Naive thymus-derived CD8-positive, alpha-beta T cell (primary cell): ENCODE results near the gene KATNB1. TPM values are rescaled to one million over a fixed set of nuclear protein-coding genes. Genes with fewer than 3 reads are reported as not detected.
"Not testable (repeated sequence)": the region's sequence is repeated elsewhere in the genome, so short reads cannot be mapped to it uniquely, and the experiment has no call there.

Source experiments
- ATAC-seq, 2 donors: fragments of 150-1000 bp; cut with Tn5 transposase in 1 of 2; sonication (Bioruptor Pico), chemical (Tn5 transposase) in 1 of 2; 1 replicate in 1 of 2; 2 replicates in 1 of 2; pipeline ENCODE4 v1.10.0; 2021; ENCODE audit warnings: mild to moderate bottlenecking in 2 of 2, moderate library complexity in 2 of 2
- POLR2A ChIA-PET: fragments of 350-600 bp; sonication (Branson Sonifier 250); formaldehyde crosslinking; loops from one replicate; lab custom pipeline; 2021; ENCODE audit warnings: antibody characterized with exemption; lab: Charles Lee
- DNase-seq, 10 donors: peaks; one replicate each; pipeline versions ENCODE4 v3.0.0 to v3.0.0-alpha.2; 2020 to 2022
- H3K27ac Mint-ChIP-seq, 10 donors: one replicate each; pipeline ENCODE4 v1.8.0; 2020 to 2022; ENCODE audit warnings: mild to moderate bottlenecking in 10 of 10, mixed read lengths in 10 of 10, moderate library complexity in 4 of 10, inconsistent platforms in 1 of 10
- H3K27me3 Mint-ChIP-seq, 5 donors: one replicate each; pipeline ENCODE4 v1.8.0; 2021 to 2022; ENCODE audit warnings: mixed read lengths in 5 of 5
- H3K36me3 Mint-ChIP-seq, 3 donors: one replicate each; pipeline ENCODE4 v1.8.0; 2020 to 2022; ENCODE audit warnings: mixed read lengths in 3 of 3, mild to moderate bottlenecking in 2 of 3, inconsistent platforms in 1 of 3
- H3K4me1 Mint-ChIP-seq, 4 donors: one replicate each; pipeline ENCODE4 v1.8.0; 2021 to 2022; ENCODE audit warnings: mixed read lengths in 4 of 4
- H3K4me3 Mint-ChIP-seq, 10 donors: one replicate each; pipeline ENCODE4 v1.8.0; 2020 to 2022; ENCODE audit warnings: mild to moderate bottlenecking in 10 of 10, mixed read lengths in 10 of 10, moderate library complexity in 6 of 10, inconsistent platforms in 1 of 10
- H3K9me3 Mint-ChIP-seq, 9 donors: one replicate each; pipeline ENCODE4 v1.8.0; 2020 to 2022; ENCODE audit warnings: mixed read lengths in 9 of 9, mild to moderate bottlenecking in 3 of 9, inconsistent platforms in 1 of 9, moderate library complexity in 1 of 9
- polyA plus RNA-seq, 3 donors: library from polyadenylated mRNA; unstranded; fragments of 300-500 nt; fragmentation: Illumina TruSeq; gene quantifications; one replicate each; pipeline ENCODE4 v1.2.3, GENCODE V29; 2021
- total RNA-seq, 8 experiments: library from RNA in 2 of 8; stranded (reverse) in 2 of 8; gene quantifications; one replicate each; pipeline ENCODE4 v1.2.3 and lab custom pipeline; 2021 to 2026

KATNB1 gene
- total and polyA plus RNA-seq, 5 experiments from 2014 or later, result 16.3 to 28.6 (median 26.1) TPM

- peaks cover 0 to 35% (median 4%) of the 10 kb centered on the region in 3 donors for H3K36me3 Mint-ChIP-seq
Measured at GRCh38 chr16:57741660-57742191, 6.2 kb downstream of the KATNB1 start.

GRCh38 chr16:57742543-57742942, 7.0 kb downstream of the KATNB1 start:
- Mint-ChIP-seq H3K9me3 (no peaks in the 10 kb centered on the region), H3K4me1 (peaks cover 0 to 8% (median 2%) of the 10 kb centered on the region in 4 donors), H3K36me3 (peaks cover 0 to 38% (median 4%) of the 10 kb centered on the region in 3 donors), H3K27ac (no peak overlapping the region), H3K4me3 (no peak overlapping the region), H3K27me3 (no peaks in the 10 kb centered on the region)
- ATAC-seq (no peak), DNase-seq (no peak)
- POLR2A ChIA-PET, result interaction anchor here (0.5 kb wide), 1 partner anchor 371 kb away, joined by 4 read pairs; no protein-coding TSS in a partner anchor

More at GRCh38 chr16:57741660-57742191, 6.2 kb downstream of the KATNB1 start:
- H3K27me3 Mint-ChIP-seq, result no peaks in the 10 kb centered on the region
- POLR2A ChIA-PET, result no interaction called here
- no peak overlapping the region for H3K4me3 Mint-ChIP-seq
- H3K9me3 Mint-ChIP-seq, result no peaks in the 10 kb centered on the region
- H3K4me1 Mint-ChIP-seq, result peaks cover 2 to 16% (median 7%) of the 10 kb centered on the region in 4 donors
- no peak for ATAC-seq
- DNase-seq, result no peak
- H3K27ac Mint-ChIP-seq, result no peak overlapping the region

DNA sequence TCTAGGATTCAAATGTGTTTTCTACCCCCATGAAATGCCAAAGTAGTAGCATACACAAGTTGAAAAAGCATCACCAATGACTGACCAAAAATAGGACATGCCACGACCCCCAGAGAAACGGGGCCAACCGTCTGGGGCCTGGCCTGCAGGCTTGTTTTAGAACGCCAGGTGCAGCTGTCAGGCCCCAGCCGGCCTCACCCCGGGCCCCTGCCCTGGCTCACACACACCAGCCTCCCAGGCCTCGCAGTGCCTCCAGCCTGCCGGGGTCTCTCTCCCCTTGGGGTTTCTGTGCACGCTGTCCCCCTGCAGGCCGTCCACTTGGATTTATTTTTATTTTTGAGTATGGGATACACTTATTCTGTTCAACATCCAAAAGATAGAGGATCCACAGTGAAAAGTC, 7.9 kb downstream of the KATNB1 start:
- Mint-ChIP-seq H3K9me3 (no peaks in the 10 kb centered on the region), H3K4me3 (no peak overlapping the region), H3K27ac (no peak overlapping the region), H3K4me1 (peaks cover 0 to 2% (median under 1%) of the 10 kb centered on the region in 4 donors), H3K27me3 (no peaks in the 10 kb centered on the region), H3K36me3 (peaks cover 0 to 38% (median 4%) of the 10 kb centered on the region in 3 donors)
- ATAC-seq, result no peak
- no peak for DNase-seq
- POLR2A ChIA-PET, result no interaction called here

DNA sequence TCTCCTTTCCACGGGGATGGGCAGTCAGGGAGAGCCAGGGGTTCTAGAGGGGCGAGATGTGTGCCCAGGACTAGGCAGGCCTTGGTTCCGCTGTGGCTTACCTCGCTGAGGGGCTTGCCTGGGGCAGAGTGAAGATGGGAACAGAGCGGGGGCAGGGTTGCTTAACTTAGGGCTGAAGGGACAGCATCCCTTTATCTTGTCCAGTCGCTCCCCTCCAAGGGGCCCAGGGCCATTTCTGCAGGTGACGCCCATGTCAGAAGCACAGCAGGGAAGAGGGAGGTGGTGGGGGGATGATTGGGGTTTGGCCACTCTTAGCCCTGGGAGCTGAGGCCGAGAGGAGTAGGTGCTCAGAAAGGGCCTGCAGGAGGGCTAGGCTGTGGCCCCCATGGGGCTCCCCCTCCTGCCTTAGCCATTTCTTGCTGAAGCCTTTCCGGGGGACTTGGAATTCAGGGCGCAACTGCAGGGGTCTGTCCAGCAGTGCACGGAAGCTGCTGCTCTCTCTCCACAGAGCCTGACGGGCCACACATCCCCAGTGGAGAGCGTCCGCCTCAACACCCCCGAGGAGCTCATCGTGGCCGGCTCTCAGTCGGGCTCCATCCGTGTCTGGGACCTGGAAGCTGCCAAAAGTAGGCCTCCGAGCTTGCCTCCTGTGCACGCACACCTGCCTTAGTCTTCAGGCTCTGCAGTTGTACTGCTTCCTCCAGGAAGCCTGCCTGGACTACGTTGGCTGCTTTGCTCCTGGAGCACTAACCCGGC, 8.5 kb downstream of the KATNB1 start:
- Mint-ChIP-seq H3K4me3 (no peak overlapping the region), H3K27me3 (no peaks in the 10 kb centered on the region), H3K9me3 (no peaks in the 10 kb centered on the region), H3K4me1 (peaks cover 0 to 2% (median 0%) of the 10 kb centered on the region in 4 donors), H3K36me3 (peaks cover 0 to 41% (median 4%) of the 10 kb centered on the region in 3 donors), H3K27ac (no peak overlapping the region)
- DNase-seq (no peak), ATAC-seq (no peak)
- POLR2A ChIA-PET, result no interaction called here

DNA sequence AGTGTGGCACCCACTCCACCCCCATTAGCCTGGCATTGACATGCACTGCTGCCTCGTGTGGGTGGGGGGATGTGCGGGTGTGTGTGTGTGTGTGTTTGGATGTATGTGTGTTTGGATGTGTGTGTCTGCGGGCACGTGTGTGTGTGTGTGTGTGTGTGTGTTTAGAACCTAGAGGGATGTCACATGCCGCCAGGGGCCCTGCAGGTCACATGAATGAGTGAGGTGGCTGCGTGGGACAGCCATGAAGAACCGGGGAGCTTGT, 9.0 kb downstream of the KATNB1 start:
- Mint-ChIP-seq H3K4me3 (no peak overlapping the region), H3K4me1 (peaks cover 0 to 2% (median 0%) of the 10 kb centered on the region in 4 donors), H3K27me3 (no peaks in the 10 kb centered on the region), H3K36me3 (peaks cover 0 to 42% (median 4%) of the 10 kb centered on the region in 3 donors), H3K9me3 (no peaks in the 10 kb centered on the region), H3K27ac (no peak overlapping the region)
- ATAC-seq (no peak), DNase-seq (no peak)
- POLR2A ChIA-PET, result no interaction called here

DNA sequence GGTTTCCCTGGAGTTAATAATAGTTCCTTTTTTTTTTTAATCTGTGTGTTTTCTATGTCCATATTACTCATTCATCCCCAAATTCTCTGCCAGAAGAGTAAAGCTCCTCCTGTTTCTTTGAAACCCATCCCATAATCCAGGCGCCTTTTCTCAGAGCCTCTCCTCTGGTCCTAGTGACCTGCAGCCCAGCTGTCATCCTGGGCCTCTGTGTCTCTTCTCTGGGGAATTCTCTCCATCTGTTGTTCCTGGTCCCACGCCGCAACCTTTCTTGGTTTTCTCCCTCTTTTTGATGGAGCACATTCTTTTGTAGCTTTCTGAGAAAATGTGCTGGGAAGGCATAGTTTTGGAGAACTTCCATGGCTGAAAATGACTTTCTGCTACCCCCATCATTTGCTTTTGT, 10.2 kb downstream of the KATNB1 start:
- peaks cover 0 to 43% (median 4%) of the 10 kb centered on the region in 3 donors for H3K36me3 Mint-ChIP-seq
- no peaks in the 10 kb centered on the region for H3K27me3 Mint-ChIP-seq
- no peak for ATAC-seq
- POLR2A ChIA-PET, result no interaction called here
- no peak for DNase-seq
- no peaks in the 10 kb centered on the region for H3K9me3 Mint-ChIP-seq
- H3K4me3 Mint-ChIP-seq, result no peak overlapping the region
- H3K27ac Mint-ChIP-seq, result no peak overlapping the region
- peaks cover 0 to 5% (median under 1%) of the 10 kb centered on the region in 4 donors for H3K4me1 Mint-ChIP-seq

GRCh38 chr16:57746316-57746715, 10.7 kb downstream of the KATNB1 start:
- ATAC-seq, H3K27ac Mint-ChIP-seq, H3K27me3 Mint-ChIP-seq, H3K9me3 Mint-ChIP-seq, H3K4me1 Mint-ChIP-seq, DNase-seq, H3K4me3 Mint-ChIP-seq, POLR2A ChIA-PET: not testable (repeated sequence)
- H3K36me3 Mint-ChIP-seq, result peaks cover 0 to 46% (median 6%) of the 10 kb centered on the region in 3 donors

DNA sequence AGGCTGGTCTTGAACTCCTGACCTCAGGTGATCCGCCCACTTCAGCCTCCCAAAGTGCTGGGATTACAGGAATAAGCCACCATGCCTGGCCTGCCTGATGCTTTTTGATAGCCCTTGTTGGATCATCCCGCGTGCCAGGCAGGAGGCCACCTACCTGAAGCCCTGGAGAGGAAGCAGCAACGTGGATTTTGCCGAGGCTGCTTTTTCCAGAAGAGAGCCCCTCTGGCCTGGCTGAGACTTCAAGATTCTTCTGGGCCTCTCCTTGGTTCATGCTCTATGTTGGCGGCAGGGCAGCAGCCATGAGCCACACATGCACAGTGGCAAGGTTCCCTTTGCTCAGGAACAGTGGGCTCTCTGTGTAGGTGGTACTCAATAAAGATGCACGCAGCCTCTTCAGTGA, 11.5 kb downstream of the KATNB1 start:
- H3K9me3 Mint-ChIP-seq, result no peaks in the 10 kb centered on the region
- DNase-seq (no peak), ATAC-seq (no peak)
- H3K4me1 Mint-ChIP-seq, result peaks cover 0 to 5% (median 2%) of the 10 kb centered on the region in 4 donors
- H3K27ac Mint-ChIP-seq, result no peak overlapping the region
- no peaks in the 10 kb centered on the region for H3K27me3 Mint-ChIP-seq
- H3K4me3 Mint-ChIP-seq, result no peak overlapping the region
- POLR2A ChIA-PET, result no interaction called here
- peaks cover 0 to 47% (median 6%) of the 10 kb centered on the region in 3 donors for H3K36me3 Mint-ChIP-seq

- DNase-seq, result no peak
- no peak for ATAC-seq
- peaks cover 0 to 5% (median 2%) of the 10 kb centered on the region in 4 donors for H3K4me1 Mint-ChIP-seq
- no peak overlapping the region for H3K27ac Mint-ChIP-seq
- no peaks in the 10 kb centered on the region for H3K9me3 Mint-ChIP-seq
- H3K4me3 Mint-ChIP-seq, result no peak overlapping the region
- no peaks in the 10 kb centered on the region for H3K27me3 Mint-ChIP-seq
- peaks cover 0 to 47% (median 4%) of the 10 kb centered on the region in 3 donors for H3K36me3 Mint-ChIP-seq
- POLR2A ChIA-PET, result no interaction called here
Measured at GRCh38 chr16:57747496-57747895, 11.9 kb downstream of the KATNB1 start.

- H3K4me3 Mint-ChIP-seq, result no peak overlapping the region
- POLR2A ChIA-PET, result no interaction called here
- no peak for DNase-seq
- peaks cover 0 to 42% (median 4%) of the 10 kb centered on the region in 3 donors for H3K36me3 Mint-ChIP-seq
- H3K27me3 Mint-ChIP-seq, result no peaks in the 10 kb centered on the region
- no peak for ATAC-seq
- no peaks in the 10 kb centered on the region for H3K9me3 Mint-ChIP-seq
- peaks cover 0 to 5% (median 2%) of the 10 kb centered on the region in 4 donors for H3K4me1 Mint-ChIP-seq
- H3K27ac Mint-ChIP-seq, result no peak overlapping the region
Measured at GRCh38 chr16:57747996-57748395, 12.4 kb downstream of the KATNB1 start.

GRCh38 chr16:57748596-57748995, 13.0 kb downstream of the KATNB1 start:
- peaks cover 0 to 5% (median 2%) of the 10 kb centered on the region in 4 donors for H3K4me1 Mint-ChIP-seq
- no peaks in the 10 kb centered on the region for H3K9me3 Mint-ChIP-seq
- POLR2A ChIA-PET, result no interaction called here
- DNase-seq, result no peak
- ATAC-seq, result no peak
- H3K4me3 Mint-ChIP-seq, result no peak overlapping the region
- peaks cover 0 to 38% (median 4%) of the 10 kb centered on the region in 3 donors for H3K36me3 Mint-ChIP-seq
- H3K27ac Mint-ChIP-seq, result no peak overlapping the region
- H3K27me3 Mint-ChIP-seq, result no peaks in the 10 kb centered on the region

DNA sequence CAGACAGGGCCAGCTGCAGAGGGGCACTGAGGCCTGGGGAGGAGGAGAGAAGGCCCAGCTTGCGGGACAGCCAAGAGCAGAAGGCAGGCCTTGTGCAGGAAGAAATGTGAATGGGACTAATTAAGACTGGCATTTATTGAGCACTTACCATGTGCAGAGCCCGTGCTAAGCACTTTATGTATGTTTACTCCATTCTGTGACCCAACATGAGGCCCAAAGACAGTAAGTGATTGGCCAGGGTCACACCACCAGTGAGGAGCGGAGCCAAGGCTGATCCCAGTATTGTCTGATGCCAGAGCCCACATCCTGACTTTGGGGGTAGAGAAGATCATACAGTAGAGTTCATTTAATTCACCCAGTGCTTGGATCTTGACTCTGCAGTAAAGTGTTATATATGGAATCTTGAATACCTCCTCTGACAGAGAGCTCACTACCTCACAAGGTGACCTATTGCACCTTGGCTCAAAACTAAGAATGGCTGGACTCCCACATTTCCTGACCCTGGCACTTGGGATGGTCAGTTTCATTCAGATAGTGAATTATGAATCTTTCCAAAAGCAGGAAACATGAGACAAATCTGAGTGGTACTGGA, 13.6 kb downstream of the KATNB1 start:
- Mint-ChIP-seq H3K4me3 (no peak overlapping the region), H3K27me3 (no peaks in the 10 kb centered on the region), H3K36me3 (peaks cover 0 to 32% (median 4%) of the 10 kb centered on the region in 3 donors), H3K9me3 (no peaks in the 10 kb centered on the region), H3K27ac (no peak overlapping the region), H3K4me1 (peaks cover 0 to 7% (median 2%) of the 10 kb centered on the region in 4 donors)
- POLR2A ChIA-PET, result no interaction called here
- DNase-seq (no peak), ATAC-seq (no peak)

- Mint-ChIP-seq H3K9me3 (no peaks in the 10 kb centered on the region), H3K27ac (peak overlapping the region in 4 of 10 donors; percentile 33 to 67 (median 54)), H3K27me3 (no peaks in the 10 kb centered on the region), H3K4me3 (peak overlapping the region in 1 of 10 donors; percentile 40), H3K36me3 (peaks cover 0 to 27% (median 4%) of the 10 kb centered on the region in 3 donors), H3K4me1 (peaks cover 0 to 7% (median 2%) of the 10 kb centered on the region in 4 donors)
- ATAC-seq (no peak), DNase-seq (no peak)
- POLR2A ChIA-PET, result no interaction called here
Measured at GRCh38 chr16:57749856-57750452, 14.4 kb downstream of the KATNB1 start.
